ENCODE results near the gene SPRR2D. TPM values are rescaled to one million over a fixed set of nuclear protein-coding genes. Genes with fewer than 3 reads are reported as not detected.

The SPRR2D gene
- total RNA-seq = not detected in 2 replicates

GRCh38 chr1:153040950-153041631 lies at the start of gene SPRR2D:
SPRR2D (minus strand) TSS chr1:153041120; CDS start chr1:153040346, 774 bp downstream.

GRCh38 chr1:153071511-153071910 lies 30.6 kb upstream of the SPRR2D start, which contains the start of gene SPRR2B:
SPRR2B (minus strand) TSS chr1:153071611; CDS start chr1:153070839, 772 bp downstream.

GRCh38 chr1:153057375-153057774 lies 16.5 kb upstream of the SPRR2D start, which contains the start of gene SPRR2A:
SPRR2A (minus strand) TSS chr1:153057512; CDS start chr1:153056735, 777 bp downstream.

GRCh38 chr1:153030895-153031294 lies 10.0 kb downstream of the SPRR2D start, which contains the start of gene SPRR1B:
SPRR1B (plus strand) TSS chr1:153031203; CDS start chr1:153032346, 1,143 bp downstream.

GRCh38 chr1:153001382-153001781 lies 39.5 kb downstream of the SPRR2D start, which contains the start of gene SPRR3:
SPRR3 (plus strand) TSS chr1:153001749; CDS start chr1:153003021, 1,272 bp downstream.

Other genes starting within 250 kb of the SPRR2D start
- gene LCE1D, start 244.4 kb downstream of the SPRR2D start, total RNA-seq = not detected in 2 replicates
- not detected in 2 replicates for gene LCE1C, start 234.5 kb downstream of the SPRR2D start, total RNA-seq
- gene LCE1B, start 229.1 kb downstream of the SPRR2D start, total RNA-seq = not detected in 2 replicates
- not detected in 2 replicates for gene LCE1A, start 213.6 kb downstream of the SPRR2D start, total RNA-seq
- not detected in 2 replicates for gene LCE6A, start 198.3 kb downstream of the SPRR2D start, total RNA-seq
- gene LCE7A, start 181.1 kb downstream of the SPRR2D start, total RNA-seq = not detected in 2 replicates
- gene SMCP, start 162.8 kb downstream of the SPRR2D start, total RNA-seq = not detected in 2 replicates
- not detected in 2 replicates for gene IVL, start 132.6 kb downstream of the SPRR2D start, total RNA-seq
- not detected in 2 replicates for gene SPRR5, start 93.9 kb downstream of the SPRR2D start, total RNA-seq
- not detected in 2 replicates for gene SPRR4, start 70.5 kb downstream of the SPRR2D start, total RNA-seq
- not detected in 2 replicates for gene SPRR1A, start 57.0 kb downstream of the SPRR2D start, total RNA-seq
- gene SPRR3, start 39.4 kb downstream of the SPRR2D start, total RNA-seq = not detected in 2 replicates
- gene SPRR1B, start 9.9 kb downstream of the SPRR2D start, total RNA-seq = not detected in 2 replicates
- not detected in 2 replicates for gene SPRR2A, start 16.4 kb upstream of the SPRR2D start, total RNA-seq
- gene SPRR2B, start 30.5 kb upstream of the SPRR2D start, total RNA-seq = not detected in 2 replicates
- gene SPRR2E, start 53.4 kb upstream of the SPRR2D start, total RNA-seq = not detected in 2 replicates
- not detected in 2 replicates for gene SPRR2F, start 72.4 kb upstream of the SPRR2D start, total RNA-seq
- gene SPRR2G, start 109.8 kb upstream of the SPRR2D start, total RNA-seq = not detected in 2 replicates
- not detected in 2 replicates for gene LELP1, start 162.3 kb upstream of the SPRR2D start, total RNA-seq
- gene PRR9, start 176.5 kb upstream of the SPRR2D start, total RNA-seq = not detected in 2 replicates
- gene LORICRIN, start 218.6 kb upstream of the SPRR2D start, total RNA-seq = not detected in 2 replicates

All from cardiac ventricle fibroblast (primary cell).